Esophagus muscularis mucosa (tissue), 3 donors: Measurements from ENCODE around the gene ITGAD.

Experiments used
- CTCF ChIP-seq, 3 experiments: fragments of 200-600 bp in 2 of 3; fragments of 450-650 bp in 1 of 3; sonication (generic) in 2 of 3; IDR thresholded peaks; one replicate each; pipeline ENCODE4 v1.5.1; 2017 to 2019; ENCODE audit warnings: antibody characterized with exemption in 3 of 3, mild to moderate bottlenecking in 2 of 3, moderate library complexity in 1 of 3
- POLR2A ChIP-seq: fragments of 450-650 bp; IDR thresholded peaks from one replicate; pipeline ENCODE4 v1.6.1; 2017; ENCODE audit warnings: antibody characterized with exemption, moderate library complexity, mild to moderate bottlenecking, low read depth
- POLR2AphosphoS5 ChIP-seq, 2 donors: sonication (generic); formaldehyde crosslinking; IDR thresholded peaks; one replicate each; pipeline ENCODE4 v1.6.1; 2017; ENCODE audit warnings: antibody characterized with exemption in 2 of 2

DNA sequence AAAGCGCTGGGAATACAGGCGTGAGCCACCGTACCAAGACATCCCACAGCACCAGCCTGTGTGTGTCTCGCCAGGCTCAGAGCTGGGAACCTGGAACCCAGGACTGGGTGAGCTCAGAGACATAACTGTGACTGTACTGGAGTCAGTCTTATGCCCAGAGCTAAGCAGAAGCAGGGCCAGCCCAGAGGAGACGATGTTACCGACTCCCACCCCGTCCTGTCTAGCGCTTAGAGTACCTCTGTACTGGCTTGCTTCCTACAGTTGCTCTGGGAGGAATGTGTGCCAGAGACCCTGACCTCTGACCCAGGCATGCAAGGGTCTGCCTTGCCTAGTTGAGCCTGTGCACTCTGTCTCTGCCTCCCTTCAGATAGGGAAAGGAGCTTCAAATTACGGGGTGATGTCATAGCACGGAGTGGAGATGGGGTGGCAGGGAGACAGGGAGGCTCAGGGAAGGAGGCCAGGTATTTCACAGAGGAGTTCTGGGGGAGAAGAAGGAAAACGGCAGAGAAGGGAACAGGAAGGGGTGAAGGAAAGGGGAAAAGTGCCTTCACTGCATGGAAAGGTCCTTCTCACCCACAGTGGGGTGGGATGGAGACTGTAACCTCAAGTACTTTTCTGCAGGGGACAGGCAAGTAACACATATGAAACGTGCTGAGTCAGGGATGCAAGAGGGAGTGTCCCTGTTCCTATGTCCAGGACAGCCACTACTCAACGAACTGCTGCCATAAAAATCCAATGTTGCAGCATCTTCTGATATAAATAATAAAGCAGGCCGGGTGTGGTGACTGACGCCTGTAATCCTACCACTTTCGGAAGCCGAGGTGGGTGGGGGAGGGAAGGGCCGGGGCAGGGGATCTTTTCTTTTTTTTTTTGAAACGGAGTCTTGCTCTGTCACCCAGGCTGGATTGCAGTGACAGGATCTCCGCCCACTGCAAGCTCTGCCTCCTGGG lies 60.4 kb downstream of the ITGAD start:
- TF ChIP-seq CTCF (IDR thresholded peaks at IDR 0.05) (no peak), POLR2A (no peak), POLR2AphosphoS5 (IDR thresholded peaks at IDR 0.05) (no peak)
